ENCODE results near the gene NACA.

The NACA gene

DNA sequence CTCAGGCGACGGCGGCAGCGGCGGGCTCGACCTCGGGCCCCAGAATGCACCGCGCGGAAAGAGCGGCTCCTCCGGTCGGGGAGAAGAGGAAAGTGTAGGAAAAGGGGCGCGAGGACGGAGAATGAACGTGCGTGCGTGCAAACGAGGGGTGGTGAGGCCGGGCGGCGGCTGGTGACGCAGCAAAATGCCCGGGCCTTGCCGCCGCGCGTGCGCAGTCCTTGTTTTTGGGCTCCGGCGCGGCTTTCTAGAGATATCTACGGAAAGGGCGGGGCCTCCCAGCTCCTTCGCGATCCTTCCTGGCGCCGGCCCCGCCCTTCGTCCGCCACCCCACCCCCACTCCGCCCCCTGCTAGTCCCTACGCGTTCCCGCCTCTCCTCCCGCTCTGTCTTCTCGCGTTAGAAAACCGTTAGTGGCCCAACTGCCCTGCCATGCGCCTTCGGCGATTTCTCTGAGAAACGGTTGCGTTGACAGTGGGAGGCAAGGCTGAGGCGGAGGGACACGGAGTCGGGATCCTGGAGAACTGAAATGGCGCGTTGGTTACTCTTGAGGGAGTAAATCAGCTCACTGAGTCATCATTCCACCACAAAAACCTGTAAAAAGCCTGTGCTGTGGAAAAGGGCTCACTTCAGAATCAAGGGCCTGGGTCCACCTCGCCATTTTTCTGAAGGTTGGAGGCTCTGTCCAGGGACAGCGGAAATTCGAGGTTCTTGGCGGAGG lies 36.8 kb downstream of the NACA start, which contains the start of gene PTGES3:
TSS of gene PTGES3 (minus strand) at position 156 of the 717 bp plus-strand sequence. CDS start 285 bp downstream, outside the sequence.
- DNase-seq (ENCODE audit: low spot score) = peak; percentile 95
- peak; percentile 68 for FAIRE-seq

DNA sequence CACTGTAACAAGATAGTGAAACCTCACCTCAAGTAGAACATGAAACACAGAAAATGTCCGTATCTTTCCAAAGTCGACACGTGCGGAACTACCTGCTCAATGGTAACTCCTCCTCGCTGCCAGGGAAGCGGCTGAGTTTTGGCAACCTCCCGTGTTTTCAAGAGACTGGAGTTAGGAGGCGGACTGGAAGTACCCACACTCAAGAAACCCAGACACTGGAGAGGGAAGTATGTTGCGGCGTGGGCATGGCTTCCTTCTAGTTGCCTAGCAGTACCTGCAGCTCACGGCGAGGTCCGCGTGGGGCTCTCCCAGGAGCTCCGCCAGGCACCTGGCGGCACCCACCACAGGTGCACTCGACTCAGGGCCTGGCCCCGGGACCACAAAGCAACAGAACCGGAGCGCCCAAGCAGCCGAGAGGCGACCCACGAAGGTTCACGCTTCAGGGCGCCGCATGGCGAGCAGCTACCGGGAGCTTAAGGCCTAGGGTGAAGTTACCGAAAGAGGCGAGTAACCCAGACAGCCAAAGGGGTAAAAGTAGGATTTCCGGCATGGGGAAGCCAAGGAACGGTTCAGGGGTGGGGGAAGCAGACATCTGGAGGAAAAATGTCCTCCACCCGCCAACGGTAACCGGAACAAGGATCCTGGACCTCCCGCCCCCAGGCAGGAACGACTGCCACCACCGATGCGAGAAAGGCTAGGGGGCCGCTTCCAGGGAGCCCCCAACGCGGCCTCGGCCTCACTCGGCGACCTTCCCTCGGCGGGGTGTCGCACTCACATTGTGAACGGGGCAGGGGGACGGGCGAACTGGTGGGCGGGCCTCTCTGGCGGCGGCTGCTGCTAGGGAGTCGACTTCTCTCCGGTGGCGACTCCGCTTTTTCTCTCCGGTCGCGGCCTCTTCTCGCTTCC lies 37.6 kb downstream of the NACA start:
- DNase-seq (ENCODE audit: low spot score) (peak; percentile 13), FAIRE-seq (no peak)

DNA sequence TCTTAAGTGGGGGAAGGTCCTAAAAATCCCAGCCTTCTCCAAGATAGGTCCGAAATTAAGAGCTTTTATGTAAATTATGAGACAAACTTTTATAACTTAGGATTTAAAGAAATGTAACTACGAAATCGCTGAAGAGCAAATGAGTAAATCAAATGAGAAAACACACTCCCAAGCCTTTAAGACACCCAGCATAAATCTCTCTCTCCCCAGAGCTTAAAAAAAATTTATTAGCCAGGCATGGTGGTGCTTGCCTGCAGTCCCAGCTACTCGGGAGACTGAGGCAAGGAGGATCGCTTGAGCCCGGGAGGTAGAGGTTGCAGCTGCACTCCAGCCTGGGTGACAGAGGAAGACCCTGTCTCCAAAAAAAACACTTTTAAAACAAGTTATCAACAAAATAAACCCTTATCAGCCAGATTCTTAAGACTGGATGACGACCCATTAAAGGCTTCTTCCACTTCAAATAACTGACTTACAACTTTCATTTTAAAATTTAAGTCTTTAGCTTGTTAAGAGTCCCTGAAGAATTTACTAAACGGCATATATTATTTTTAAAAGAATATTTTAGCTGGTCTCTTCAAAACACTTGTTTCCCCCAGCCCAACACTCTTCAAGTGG lies 40.2 kb downstream of the NACA start:
- DNase-seq (ENCODE audit: low spot score) = no peak
- FAIRE-seq = no peak

- DNase-seq (ENCODE audit: low spot score) (no peak), FAIRE-seq (no peak)
Observed at GRCh38 chr12:56682323-56682722, 42.8 kb downstream of the NACA start.

DNA sequence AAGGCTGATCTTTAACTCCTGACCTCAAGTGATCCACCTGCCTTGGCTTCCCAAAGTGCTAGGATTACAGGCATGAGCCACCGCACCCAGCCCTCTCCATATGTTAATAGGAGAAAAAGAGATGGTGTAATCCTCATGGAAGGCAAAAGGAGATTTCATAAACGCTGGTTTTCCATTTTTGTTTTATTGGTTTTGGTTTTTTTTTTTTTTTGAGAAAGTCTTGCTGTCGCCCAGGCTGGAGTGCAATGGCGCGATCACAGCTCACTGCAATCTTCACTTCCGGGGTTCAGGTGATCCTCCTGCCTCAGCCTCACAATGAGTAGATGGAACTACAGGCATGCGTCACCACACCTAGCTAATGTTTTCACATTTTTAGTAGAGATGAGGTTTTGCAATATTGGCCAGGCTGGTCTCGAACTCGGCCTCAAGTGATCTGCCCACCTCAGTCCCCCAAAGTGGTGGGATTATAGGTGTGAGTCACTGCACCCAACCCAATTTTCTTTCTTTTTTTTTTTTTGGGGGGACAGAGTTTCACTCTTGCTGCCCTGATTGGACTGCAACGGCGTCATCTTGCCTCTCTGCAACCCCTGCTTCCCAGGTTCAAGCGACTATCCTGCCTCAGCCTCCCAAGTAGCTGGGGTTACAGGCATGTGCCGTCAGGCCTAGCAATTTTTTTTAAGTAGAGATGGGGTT lies 45.1 kb downstream of the NACA start:
- DNase-seq (ENCODE audit: low spot score) (no peak), FAIRE-seq (no peak)

- no peak for FAIRE-seq
- DNase-seq (ENCODE audit: low spot score) = no peak
Observed at GRCh38 chr12:56678852-56679251, 46.2 kb downstream of the NACA start.

- no peak for DNase-seq (ENCODE audit: low spot score)
- FAIRE-seq = no peak
Observed at GRCh38 chr12:56677680-56678079, 47.4 kb downstream of the NACA start.

DNA sequence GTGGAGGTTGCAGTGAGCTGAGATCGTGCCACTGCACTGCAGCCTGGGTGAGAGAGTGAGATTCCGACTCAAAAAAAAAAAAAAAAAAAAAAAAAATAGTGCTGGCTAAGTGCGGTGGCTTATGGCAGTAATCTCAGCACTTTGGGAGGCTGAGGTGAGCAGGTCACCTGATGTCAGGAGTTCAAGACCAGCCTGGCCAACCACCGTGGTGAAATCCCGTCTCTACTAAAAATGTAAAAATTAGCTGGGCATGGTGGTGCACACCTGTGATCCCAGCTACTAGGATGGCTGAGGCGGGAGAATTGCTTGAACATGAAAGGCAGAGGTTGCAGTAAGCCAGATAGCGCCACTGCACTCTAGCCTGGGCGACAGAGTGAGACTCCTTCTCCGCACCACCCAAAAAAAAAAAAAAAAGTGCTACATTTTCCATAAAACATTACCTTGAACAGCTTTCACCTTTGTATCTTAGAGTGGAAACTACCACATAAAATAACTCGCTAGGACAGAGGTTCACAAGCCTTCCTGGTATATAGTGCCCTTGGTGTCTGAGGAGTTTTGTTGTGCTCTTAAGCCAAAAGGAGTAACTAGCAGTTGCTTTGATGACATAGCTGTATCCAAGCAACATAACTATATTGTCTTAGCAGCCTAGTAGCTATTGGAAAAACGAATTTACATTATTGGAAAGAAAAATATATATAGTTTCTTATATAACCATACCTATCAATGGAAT lies 48.1 kb downstream of the NACA start:
- no peak for FAIRE-seq
- no peak for DNase-seq (ENCODE audit: low spot score)

DNA sequence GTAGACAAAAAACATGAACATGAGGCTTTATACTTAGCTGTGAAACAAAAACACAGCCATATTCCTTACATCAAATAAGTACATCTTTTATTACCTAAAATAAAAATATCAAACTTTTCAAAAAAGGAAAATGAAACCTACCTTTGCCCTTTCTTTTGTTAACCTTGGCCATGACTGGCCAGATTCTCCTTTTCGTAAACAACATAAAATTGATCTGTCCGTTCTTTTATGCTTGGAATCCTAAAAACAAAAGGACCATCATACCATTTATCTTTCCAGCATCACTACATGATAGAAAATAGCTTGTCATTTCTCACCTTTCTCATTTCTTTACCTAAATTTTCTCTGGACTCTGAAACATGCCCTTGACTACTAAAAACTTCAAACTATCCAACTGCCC lies 53.5 kb downstream of the NACA start:
- FAIRE-seq = no peak

DNA sequence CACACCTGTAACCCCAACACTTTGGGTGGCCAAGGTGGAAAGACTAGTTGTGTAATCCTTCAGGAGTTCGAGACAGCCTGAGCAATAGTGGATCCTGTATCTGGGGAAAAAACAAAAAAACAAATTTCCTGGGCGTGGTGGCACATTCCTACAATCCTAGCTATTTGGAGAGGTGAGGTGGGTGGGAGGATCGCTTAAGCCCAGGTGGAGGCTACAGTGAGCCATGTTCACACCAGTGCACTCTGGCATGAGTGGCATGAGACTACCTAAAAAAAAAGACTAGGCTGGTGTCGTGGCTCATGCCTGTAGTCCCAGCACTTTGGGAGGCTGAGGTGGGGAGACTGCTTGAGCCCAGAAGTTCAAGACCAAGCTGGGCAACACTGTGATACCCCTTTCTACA lies 54.3 kb downstream of the NACA start:
- no peak for FAIRE-seq
- no peak for DNase-seq (ENCODE audit: low spot score)

More for the DNA sequence above, 53.5 kb downstream of the NACA start:
- no peak for DNase-seq (ENCODE audit: low spot score)

DNA sequence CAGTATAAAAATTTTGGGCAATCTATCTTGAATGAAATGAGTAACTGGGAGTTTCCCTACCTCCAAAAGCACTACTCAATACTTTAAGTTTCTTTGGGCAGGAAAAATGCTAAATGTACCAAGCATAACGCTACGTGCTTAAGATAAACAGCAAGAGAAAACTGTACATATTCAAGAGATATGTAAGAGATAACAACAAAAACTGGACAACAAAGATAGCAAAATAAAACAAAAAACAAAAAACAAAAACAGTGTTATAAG lies 57.0 kb downstream of the NACA start:
- DNase-seq (ENCODE audit: low spot score) (no peak), FAIRE-seq (no peak)

Measured in RCC 7860 (cell line).